Glomerular visceral epithelial cell (primary cell): ENCODE data around the gene FBN3.

Experiments used
- DNase-seq: peaks from one replicate; pipeline ENCODE4 v3.0.0-alpha.2; 2016; ENCODE audit errors: extremely low spot score

FBN3 gene

GRCh38 chr19:8020681-8021080 is 128.7 kb downstream of the FBN3 start:
- no peak for DNase-seq

GRCh38 chr19:8017808-8018207 is 131.6 kb downstream of the FBN3 start:
- DNase-seq = no peak
